Skeletal muscle cell (primary cell): ENCODE data around the gene BMPR1B.
"Not testable (repeated sequence)": the region's sequence is repeated elsewhere in the genome, so short reads cannot be mapped to it uniquely, and the experiment has no call there.

Source experiments
- DNase-seq: peaks from one replicate; pipeline ENCODE4 v3.0.0-alpha.2; 2010; ENCODE audit warnings: low read depth
- H3K4me3 ChIP-seq: 2 replicates; pipeline ENCODE4 v1.5.1; 2011; ENCODE audit warnings: low read depth, mild to moderate bottlenecking, control low read depth, low read length, moderate library complexity

Gene BMPR1B

GRCh38 chr4:95059663-95060062, 301.9 kb downstream of the BMPR1B start:
- DNase-seq = no peak
- no peak overlapping the region for H3K4me3 ChIP-seq

GRCh38 chr4:95061220-95061619, 303.5 kb downstream of the BMPR1B start:
- DNase-seq = no peak
- no peak overlapping the region for H3K4me3 ChIP-seq

- not testable (repeated sequence) for H3K4me3 ChIP-seq
Measured at GRCh38 chr4:95061801-95062200, 304.0 kb downstream of the BMPR1B start.

GRCh38 chr4:95066050-95066449, 308.3 kb downstream of the BMPR1B start:
- no peak for DNase-seq
- no peak overlapping the region for H3K4me3 ChIP-seq

More at GRCh38 chr4:95061801-95062200, 304.0 kb downstream of the BMPR1B start:
- DNase-seq = not testable (repeated sequence)

- no peak overlapping the region for H3K4me3 ChIP-seq
Measured at GRCh38 chr4:95068401-95068800, 310.6 kb downstream of the BMPR1B start.

GRCh38 chr4:95068818-95069478, 311.2 kb downstream of the BMPR1B start:
- no peak overlapping the region for H3K4me3 ChIP-seq
- DNase-seq = no peak

More at GRCh38 chr4:95068401-95068800, 310.6 kb downstream of the BMPR1B start:
- no peak for DNase-seq

- DNase-seq = no peak
- no peak overlapping the region for H3K4me3 ChIP-seq
Measured at GRCh38 chr4:95071851-95072250, 314.1 kb downstream of the BMPR1B start.

GRCh38 chr4:95073646-95074045, 315.9 kb downstream of the BMPR1B start:
- no peak for DNase-seq
- H3K4me3 ChIP-seq = no peak overlapping the region

GRCh38 chr4:95077864-95078263, 320.1 kb downstream of the BMPR1B start:
- H3K4me3 ChIP-seq = no peak overlapping the region
- DNase-seq = peak; percentile 50

- DNase-seq = no peak
- no peak overlapping the region for H3K4me3 ChIP-seq
Measured at GRCh38 chr4:95080969-95081368, 323.2 kb downstream of the BMPR1B start.

- no peak overlapping the region for H3K4me3 ChIP-seq
Measured at GRCh38 chr4:95084584-95084983, 326.8 kb downstream of the BMPR1B start.

GRCh38 chr4:95085124-95085833, 327.5 kb downstream of the BMPR1B start:
- DNase-seq = no peak
- H3K4me3 ChIP-seq = no peak overlapping the region

More at GRCh38 chr4:95084584-95084983, 326.8 kb downstream of the BMPR1B start:
- no peak for DNase-seq

GRCh38 chr4:95086551-95086950, 328.8 kb downstream of the BMPR1B start:
- no peak for DNase-seq
- no peak overlapping the region for H3K4me3 ChIP-seq

GRCh38 chr4:95087657-95088455, 330.1 kb downstream of the BMPR1B start:
- no peak overlapping the region for H3K4me3 ChIP-seq
- DNase-seq = no peak

- no peak overlapping the region for H3K4me3 ChIP-seq
- no peak for DNase-seq
Measured at GRCh38 chr4:95091272-95091671, 333.5 kb downstream of the BMPR1B start.

- DNase-seq = no peak
- no peak overlapping the region for H3K4me3 ChIP-seq
Measured at GRCh38 chr4:95092766-95093165, 335.0 kb downstream of the BMPR1B start.

- no peak for DNase-seq
- H3K4me3 ChIP-seq = no peak overlapping the region
Measured at GRCh38 chr4:95093460-95093859, 335.7 kb downstream of the BMPR1B start.

GRCh38 chr4:95093936-95094929, 336.5 kb downstream of the BMPR1B start:
- no peak for DNase-seq
- H3K4me3 ChIP-seq = no peak overlapping the region

- H3K4me3 ChIP-seq = no peak overlapping the region
- DNase-seq = peak; percentile 25
Measured at GRCh38 chr4:95095348-95095974, 337.7 kb downstream of the BMPR1B start.
